WERI-Rb-1 (cell line): Measurements from ENCODE around the gene TMEM212.
"Not testable (repeated sequence)": the region's sequence is repeated elsewhere in the genome, so short reads cannot be mapped to it uniquely, and the experiment has no call there.

Experiments used
- DNase-seq: peaks from one replicate; pipeline ENCODE4 v3.0.0-alpha.2; 2020
- H3K27ac ChIP-seq: fragments of 250-450 bp; sonication (Bioruptor Pico); 2 replicates; pipeline ENCODE4 v1.5.1; 2020; ENCODE audit warnings: mild to moderate bottlenecking, moderate library complexity
- H3K27me3 ChIP-seq: fragments of 250-450 bp; sonication (Bioruptor Pico); 2 replicates; pipeline ENCODE4 v1.5.1; 2021; ENCODE audit warnings: mild to moderate bottlenecking, low read depth, moderate library complexity; ENCODE audit not compliant: insufficient read depth, severe bottlenecking
- H3K36me3 ChIP-seq: fragments of 250-450 bp; sonication (Bioruptor Pico); 2 replicates; pipeline ENCODE4 v1.5.1; 2020; ENCODE audit warnings: mild to moderate bottlenecking, moderate library complexity
- H3K4me3 ChIP-seq: 2 replicates; pipeline ENCODE4 v1.5.1; 2011; ENCODE audit warnings: low read depth, mild to moderate bottlenecking, control low read depth, low read length
- H3K9me3 ChIP-seq: fragments of 250-450 bp; sonication (Bioruptor Pico); 2 replicates; pipeline ENCODE4 v1.5.1; 2021; ENCODE audit warnings: mild to moderate bottlenecking, moderate library complexity; ENCODE audit not compliant: severe bottlenecking
- TF ChIP-seq, protein P1 (sequence below): IDR thresholded peaks from 2 replicates; pipeline ENCODE4 v1.5.1; 2011; ENCODE audit warnings: low read depth, mild to moderate bottlenecking, control low read depth, inconsistent platforms, low read length

The TMEM212 gene

DNA sequence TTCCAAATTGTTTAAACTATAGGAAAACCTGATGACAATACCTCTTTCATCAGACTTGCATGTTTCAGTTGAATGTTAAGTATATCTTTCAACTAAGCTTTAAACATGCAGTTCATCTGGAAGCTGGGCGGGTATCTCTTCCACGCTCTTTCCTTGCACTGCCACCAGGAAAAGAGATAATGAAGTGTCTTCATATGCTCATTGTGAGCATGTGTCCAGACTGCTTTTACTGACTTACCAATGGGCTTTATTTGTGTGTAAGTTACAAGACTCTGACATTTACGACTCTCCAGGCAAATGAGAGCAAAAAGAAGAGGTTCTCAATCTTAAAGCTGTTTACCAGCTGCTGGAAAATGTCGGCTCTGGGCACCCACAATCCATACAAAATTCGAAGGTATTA lies 52.8 kb downstream of the TMEM212 start:
- no peaks in the 10 kb centered on the region for H3K27me3 ChIP-seq
- TF ChIP-seq, protein P1, sequence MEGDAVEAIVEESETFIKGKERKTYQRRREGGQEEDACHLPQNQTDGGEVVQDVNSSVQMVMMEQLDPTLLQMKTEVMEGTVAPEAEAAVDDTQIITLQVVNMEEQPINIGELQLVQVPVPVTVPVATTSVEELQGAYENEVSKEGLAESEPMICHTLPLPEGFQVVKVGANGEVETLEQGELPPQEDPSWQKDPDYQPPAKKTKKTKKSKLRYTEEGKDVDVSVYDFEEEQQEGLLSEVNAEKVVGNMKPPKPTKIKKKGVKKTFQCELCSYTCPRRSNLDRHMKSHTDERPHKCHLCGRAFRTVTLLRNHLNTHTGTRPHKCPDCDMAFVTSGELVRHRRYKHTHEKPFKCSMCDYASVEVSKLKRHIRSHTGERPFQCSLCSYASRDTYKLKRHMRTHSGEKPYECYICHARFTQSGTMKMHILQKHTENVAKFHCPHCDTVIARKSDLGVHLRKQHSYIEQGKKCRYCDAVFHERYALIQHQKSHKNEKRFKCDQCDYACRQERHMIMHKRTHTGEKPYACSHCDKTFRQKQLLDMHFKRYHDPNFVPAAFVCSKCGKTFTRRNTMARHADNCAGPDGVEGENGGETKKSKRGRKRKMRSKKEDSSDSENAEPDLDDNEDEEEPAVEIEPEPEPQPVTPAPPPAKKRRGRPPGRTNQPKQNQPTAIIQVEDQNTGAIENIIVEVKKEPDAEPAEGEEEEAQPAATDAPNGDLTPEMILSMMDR, result no peak
- no peak for DNase-seq
- H3K4me3 ChIP-seq, result no peak overlapping the region
- no peaks in the 10 kb centered on the region for H3K36me3 ChIP-seq
- H3K9me3 ChIP-seq, result no peaks in the 10 kb centered on the region
- no peak overlapping the region for H3K27ac ChIP-seq

DNA sequence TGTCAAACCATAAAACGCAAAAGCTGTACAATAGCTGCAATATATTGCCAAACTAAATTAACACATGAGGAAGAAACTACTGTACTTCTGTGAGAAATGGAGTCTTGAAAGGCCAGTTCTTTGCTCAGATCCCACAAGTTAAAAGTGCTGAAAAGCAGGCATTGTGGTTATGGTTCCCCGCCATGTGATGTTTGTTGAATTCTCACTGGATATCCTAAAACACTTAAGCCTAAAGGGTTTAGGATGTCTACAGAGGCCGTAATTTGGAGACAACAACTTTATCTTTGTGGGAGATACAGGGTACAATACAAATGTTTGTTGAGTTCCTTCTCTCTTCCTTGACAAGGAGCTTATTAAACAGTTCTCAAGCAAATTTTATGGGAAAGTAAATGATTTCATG lies 53.2 kb downstream of the TMEM212 start:
- Histone ChIP-seq H3K36me3 (no peaks in the 10 kb centered on the region), H3K4me3 (no peak overlapping the region), H3K27me3 (no peaks in the 10 kb centered on the region), H3K9me3 (no peaks in the 10 kb centered on the region), H3K27ac (no peak overlapping the region)
- TF ChIP-seq, protein P1, result no peak
- DNase-seq, result no peak

DNA sequence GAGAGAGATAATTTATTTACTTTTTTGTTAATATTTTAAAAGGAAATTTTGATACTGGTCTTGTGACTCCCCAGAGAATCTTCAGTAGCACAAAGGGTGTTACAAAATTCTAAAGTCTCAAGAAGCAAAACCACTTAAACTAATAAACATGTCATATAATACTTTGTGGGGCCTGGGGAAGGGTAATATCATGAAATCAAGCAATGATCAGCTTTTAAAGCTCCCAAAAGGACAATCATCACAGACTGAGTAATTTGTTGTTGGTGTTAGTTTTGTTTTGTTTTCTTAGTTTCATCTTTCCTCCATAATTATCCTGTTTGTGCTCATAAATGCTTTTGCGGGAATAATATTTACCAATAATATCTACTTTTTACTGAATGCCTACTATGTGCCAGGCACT lies 55.0 kb downstream of the TMEM212 start:
- Histone ChIP-seq H3K4me3 (no peak overlapping the region), H3K27me3 (no peaks in the 10 kb centered on the region), H3K9me3 (no peaks in the 10 kb centered on the region), H3K36me3 (no peaks in the 10 kb centered on the region), H3K27ac (no peak overlapping the region)
- TF ChIP-seq, protein P1, result no peak
- no peak for DNase-seq

DNA sequence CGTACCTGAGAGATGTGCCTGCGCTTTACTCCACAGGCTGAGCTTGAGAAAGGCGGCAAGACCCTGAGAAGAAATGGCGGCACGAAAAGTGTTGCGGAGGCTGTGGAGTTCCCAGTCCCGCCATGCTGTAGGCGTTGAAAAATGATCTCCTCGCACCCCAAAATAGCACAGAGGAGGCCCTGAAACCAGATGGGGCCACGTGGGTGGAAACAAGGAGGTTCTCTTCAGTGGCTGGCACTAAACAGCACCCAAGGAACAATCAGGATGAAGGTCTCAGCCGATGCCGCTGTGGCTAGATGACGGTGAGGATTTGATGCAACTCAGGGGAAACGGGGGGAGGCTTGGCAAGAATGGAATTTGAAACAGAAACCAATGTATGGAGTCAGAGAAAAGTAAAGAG lies 57.3 kb downstream of the TMEM212 start:
- Histone ChIP-seq H3K9me3 (no peaks in the 10 kb centered on the region), H3K36me3 (no peaks in the 10 kb centered on the region), H3K4me3 (no peak overlapping the region), H3K27me3 (no peaks in the 10 kb centered on the region), H3K27ac (no peak overlapping the region)
- DNase-seq, result no peak
- TF ChIP-seq, protein P1, result no peak

DNA sequence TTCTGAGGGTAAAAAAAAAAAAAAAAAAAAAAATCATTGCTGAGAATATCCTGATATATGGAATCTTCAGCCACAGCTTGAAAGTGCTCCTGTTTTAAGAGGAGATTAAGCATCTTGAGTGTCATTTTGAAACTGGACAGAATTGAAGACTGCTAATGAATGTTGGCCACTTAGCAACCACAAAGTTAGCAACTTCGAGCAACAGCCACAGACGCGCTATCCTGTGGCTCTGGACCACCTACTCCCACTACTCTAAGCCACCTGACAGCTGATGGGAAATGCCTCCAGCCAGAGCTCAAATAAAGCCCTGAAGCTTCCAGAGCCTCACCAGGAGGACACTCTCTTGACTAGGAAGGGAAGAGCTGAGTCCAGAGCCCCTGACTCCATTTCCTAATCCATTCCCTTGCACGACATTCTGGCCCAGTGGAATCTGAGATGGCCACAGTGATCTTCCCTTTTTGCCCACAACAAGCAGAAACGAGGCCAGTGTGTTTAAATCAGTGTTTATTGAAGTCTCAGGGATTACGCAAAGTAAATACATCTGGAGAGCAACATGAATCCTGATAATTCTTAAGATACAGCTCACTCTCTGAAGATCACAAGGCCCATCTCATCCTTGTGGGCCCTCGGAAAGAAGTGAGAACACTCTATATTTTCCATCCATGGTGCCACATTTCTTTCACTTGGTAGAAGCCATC lies 58.6 kb downstream of the TMEM212 start:
- no peaks in the 10 kb centered on the region for H3K27me3 ChIP-seq
- no peaks in the 10 kb centered on the region for H3K9me3 ChIP-seq
- DNase-seq, result no peak
- no peaks in the 10 kb centered on the region for H3K36me3 ChIP-seq
- no peak overlapping the region for H3K27ac ChIP-seq
- TF ChIP-seq, protein P1, result no peak
- H3K4me3 ChIP-seq, result no peak overlapping the region

DNA sequence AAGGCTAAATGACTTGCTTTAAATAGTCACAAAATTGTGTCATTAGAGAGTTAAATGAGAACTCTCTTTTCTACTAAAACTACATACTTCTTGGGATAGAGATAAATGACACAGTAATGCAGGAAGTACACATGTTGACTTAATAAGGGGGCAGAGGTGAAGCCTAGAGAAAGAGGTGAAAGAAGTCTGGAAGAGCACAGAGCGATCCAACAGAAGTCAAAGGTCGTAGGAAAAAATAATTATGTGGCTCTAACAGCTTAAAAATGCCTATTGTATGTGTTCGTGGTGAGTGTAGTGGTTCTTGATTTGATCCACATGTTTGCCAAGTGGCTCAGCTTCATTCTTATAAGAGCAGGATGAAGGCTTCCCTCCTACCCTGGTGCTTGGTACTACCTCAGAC lies 61.7 kb downstream of the TMEM212 start:
- Histone ChIP-seq H3K4me3 (no peak overlapping the region), H3K27ac (no peak overlapping the region), H3K36me3 (no peaks in the 10 kb centered on the region), H3K9me3 (no peaks in the 10 kb centered on the region), H3K27me3 (no peaks in the 10 kb centered on the region)
- TF ChIP-seq, protein P1, result no peak
- DNase-seq, result no peak

DNA sequence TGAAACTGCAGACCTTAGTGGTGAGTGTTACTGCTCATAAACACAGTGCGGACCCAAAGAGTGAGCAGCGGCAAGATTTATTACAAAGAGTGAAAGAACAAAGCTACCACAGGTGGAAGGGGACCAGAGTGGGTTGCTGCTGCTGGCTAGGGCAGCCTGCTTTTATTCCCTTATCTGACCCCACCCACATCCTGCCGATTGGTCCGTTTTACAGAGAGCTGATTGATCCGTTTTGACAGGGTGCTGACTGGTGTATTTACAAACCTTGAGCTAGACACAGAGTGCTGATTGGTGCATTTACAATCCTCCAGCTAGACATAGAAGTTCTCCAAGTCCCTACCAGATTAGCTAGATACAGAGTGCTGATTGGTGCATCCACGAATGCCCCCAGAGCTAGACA lies 63.4 kb downstream of the TMEM212 start:
- not testable (repeated sequence) for DNase-seq, H3K27ac ChIP-seq, H3K27me3 ChIP-seq, H3K9me3 ChIP-seq, H3K4me3 ChIP-seq, H3K36me3 ChIP-seq
